AG20443 (cell line): ENCODE data around the gene UGT1A8.
"Not testable (repeated sequence)": the region's sequence is repeated elsewhere in the genome, so short reads cannot be mapped to it uniquely, and the experiment has no call there.

Experiments
- DNase-seq: peaks from one replicate; pipeline ENCODE4 v3.0.0; 2012; ENCODE audit warnings: low spot score, mixed read lengths

The UGT1A8 gene

DNA sequence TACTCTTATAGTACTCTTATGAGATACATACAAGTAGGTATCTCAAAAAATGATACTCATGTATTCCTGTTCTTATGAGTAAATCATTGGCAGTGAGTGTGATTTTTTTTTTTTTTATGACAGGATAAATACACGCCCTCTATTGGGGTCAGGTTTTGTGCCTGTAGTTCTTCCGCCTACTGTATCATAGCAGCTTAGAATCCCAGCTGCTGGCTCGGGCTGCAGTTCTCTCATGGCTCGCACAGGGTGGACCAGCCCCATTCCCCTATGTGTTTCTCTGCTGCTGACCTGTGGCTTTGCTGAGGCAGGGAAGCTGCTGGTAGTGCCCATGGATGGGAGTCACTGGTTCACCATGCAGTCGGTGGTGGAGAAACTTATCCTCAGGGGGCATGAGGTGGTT is at the start of gene UGT1A8:
UGT1A8 (plus strand) TSS at position 158 of the 400 bp plus-strand sequence; CDS start at position 233, 75 bp downstream.
- DNase-seq: not testable (repeated sequence)

DNA sequence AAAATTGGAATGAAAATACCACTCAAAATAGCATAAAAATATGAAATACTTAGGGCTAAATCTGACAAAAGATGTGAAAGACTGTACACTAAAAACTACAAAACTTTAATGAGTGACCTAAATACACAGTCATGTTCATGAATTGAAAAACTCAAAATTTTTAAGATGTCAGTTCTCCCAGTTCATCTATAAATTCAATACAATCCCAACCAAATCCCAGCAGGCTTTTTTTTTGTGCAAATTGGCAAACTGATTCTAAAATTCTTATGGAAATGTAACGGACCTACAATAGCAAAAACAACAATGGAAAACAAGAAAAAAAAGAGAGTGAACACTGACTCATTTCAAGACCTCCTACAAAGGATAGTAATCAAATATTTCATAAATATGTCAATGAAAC is 46.4 kb upstream of the UGT1A8 start:
- no peak for DNase-seq

DNA sequence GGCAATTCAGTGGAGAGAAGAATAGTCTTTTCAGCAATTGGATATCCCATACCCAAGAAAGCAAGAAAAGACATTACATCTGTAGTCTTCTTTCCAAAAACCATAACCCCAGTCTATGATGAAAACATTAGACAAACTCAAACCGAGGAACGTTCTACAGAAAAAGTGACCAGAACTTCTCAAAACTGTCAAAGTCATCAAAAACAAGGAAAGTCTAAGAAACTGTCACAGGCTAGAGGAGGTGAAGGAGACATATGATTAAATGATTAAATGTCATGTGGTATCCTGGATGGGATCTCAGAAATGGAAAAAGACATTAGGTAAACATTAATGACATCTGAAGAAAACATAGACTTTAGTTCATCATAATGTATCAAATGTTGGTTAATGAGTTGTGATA is 46.0 kb upstream of the UGT1A8 start:
- no peak for DNase-seq

DNA sequence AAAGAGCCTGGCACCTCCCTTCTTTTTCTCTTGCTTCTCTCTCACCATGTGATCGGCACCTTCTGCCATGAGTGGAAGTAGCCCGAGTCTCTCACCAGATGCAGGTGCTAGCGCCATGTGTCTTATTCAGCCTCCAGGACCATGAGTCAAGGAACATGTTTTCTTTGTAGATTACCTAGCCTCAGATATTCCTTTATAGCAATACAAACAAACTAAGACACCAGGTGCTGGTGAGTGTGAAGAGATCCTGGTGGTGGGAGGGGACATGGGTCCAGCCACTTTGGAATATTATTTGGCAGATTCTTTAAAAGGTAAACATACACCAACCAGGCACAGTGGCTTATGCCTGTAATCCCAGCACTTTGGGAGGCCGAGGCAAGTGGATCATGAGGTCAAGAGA is 45.0 kb upstream of the UGT1A8 start:
- DNase-seq: no peak

DNA sequence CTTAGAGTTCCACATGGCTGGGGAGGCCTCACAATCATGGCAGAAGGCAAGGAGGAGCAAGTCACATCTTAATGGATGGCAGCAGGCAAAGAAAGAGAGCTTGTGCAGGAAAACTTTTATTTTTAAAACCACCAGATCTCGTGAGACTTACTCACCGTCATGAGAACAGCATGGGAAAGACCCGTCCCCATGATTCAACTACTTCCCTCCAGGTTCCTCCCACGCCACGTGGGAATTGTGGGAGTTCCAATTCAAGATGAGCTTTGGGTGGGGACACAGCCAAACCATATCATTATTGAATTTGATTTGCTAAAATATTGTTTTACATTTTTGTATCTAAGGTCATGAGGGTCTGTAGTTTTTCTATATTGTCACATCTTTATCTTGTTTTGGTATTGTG is 40.1 kb upstream of the UGT1A8 start:
- DNase-seq: not testable (repeated sequence)

DNA sequence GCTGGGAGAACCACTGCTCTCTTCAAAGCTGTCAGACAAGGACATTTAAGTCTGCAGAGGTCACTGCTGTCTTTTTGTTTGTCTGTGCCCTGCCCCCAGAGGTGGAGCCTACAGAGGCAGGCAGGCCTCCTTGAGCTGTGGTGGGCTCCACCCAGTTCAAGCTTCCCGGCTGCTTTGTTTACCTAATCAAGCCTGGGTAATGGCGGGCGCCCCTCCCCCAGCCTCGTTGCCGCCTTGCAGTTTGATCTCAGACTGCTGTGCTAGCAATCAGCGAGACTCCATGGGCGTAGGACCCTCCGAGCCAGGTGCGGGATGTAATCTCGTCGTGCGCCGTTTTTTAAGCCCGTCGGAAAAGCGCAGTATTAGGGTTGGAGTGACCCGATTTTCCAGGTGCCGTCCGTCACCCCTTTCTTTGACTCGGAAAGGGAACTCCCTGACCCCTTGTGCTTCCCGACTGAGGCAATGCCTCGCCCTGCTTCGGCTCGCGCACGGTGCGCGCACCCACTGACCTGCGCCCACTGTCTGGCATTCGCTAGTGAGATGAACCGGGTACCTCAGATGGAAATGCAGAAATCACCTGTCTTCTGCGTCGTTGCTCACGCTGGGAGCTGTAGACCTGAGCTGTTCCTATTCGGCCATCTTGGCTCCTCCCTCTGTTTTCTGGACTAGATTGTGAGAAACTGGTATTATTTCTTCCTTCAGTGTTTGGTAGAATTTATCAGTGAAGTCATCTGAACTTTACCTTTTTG is 34.0 kb upstream of the UGT1A8 start:
- not testable (repeated sequence) for DNase-seq

DNA sequence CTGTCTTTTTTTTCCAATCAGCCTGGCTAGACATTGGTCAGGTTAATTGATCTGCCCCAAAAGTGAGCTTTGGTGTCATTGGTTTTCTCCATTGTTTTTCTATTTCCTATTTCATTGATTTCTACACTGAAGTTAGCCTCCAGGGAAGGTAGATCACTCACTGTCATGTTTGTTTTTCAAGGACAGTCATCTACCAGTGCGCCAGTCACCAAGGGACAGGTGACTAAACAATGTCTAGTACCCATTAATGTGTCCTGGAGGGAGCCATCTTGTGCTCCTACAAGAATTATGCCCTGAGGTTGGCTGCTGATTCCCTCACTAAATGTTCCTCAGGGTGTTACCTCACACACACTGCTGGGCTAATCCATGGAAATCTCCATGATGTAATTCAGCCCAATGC is 33.2 kb upstream of the UGT1A8 start:
- DNase-seq: no peak

DNA sequence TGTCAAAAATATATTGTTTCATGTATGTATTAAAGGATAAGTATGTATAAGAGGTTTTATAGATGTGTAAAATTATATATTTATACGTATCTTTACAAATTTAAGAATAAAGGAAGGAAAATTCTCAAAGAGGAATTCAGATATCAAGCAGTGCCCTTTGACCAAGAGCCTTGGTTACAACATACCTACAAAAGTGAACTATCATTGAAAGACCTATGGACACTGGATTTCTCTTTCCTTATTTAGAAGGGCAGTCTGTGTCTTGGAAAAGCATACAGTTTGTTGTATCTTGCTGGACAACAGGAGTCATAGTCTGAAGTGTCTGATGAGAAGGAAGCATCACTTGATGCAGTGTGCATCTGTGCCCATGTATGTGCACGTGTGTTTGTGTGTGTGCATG is 29.0 kb upstream of the UGT1A8 start:
- no peak for DNase-seq

DNA sequence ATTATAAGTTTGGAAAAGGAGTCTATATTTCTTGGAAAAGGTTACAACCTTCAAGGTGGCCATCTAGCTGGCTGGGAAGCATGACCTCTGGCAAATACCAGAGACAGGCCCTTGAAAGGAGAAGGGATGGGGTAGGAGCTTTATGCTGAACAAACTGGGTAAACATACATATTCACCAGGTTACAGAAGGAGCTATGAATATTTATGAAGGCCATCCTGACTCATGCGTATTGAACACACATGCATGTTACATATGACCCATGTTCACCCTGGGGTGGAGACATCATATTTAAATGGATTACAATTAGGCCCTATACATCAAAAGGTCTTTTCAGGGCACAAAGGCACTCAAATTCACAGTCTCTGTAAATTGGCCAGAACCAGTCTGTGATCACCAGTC is 24.7 kb upstream of the UGT1A8 start:
- not testable (repeated sequence) for DNase-seq

DNA sequence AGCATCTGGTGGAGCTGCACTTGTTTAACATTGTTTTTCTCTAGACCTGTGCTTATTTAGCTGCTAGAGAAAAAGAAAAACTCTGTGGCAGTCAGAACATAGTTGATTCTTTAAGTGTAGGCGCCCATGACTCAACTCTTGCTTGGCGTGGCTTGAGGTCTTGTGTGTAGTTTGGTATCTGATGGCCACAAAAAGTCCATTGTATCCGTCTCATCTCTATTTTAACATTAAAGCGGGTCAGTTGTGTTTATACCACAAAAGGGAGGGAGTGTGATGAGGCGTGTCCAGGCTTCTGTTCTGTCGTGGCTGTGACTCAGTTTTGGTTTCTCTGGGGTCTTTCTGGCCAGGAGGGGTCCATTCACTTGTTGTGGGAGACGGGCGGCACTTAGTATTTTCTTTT is 24.2 kb upstream of the UGT1A8 start:
- no peak for DNase-seq

DNA sequence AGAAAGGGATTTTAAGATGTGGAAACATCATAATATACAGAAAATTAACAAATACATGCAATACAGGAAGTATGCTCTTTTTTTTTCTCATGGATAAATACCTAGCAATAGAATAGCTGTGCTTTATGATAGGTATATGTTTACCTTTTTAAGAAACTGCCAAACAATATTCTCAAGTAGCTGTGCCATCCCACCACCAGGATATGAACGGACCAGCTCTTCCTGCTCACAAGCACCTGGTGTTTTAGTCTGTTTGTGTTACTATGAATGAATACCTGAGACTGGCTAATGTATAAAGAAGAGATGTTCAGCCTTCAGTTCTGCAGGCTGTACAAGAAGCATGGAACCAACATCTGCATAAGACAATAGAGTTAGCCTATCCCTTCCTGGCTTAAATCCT is 19.9 kb upstream of the UGT1A8 start:
- no peak for DNase-seq

DNA sequence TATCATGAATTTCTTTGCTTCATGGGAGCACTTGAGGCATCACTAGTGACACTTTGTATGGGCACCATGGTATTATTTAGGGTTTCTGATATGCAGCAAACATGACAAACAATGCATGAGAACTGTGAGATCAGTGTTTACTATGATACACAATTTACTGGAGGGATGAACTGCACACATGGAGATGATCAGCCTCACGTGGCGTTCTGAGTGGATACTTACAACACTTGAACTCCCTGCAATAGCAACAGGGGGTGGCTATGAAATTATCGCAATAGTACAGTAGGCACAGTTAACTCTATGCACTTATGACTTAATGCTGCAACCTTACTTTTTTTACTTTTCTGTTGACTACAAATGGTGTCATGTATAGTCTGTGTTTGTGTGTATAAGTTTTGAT is 18.5 kb upstream of the UGT1A8 start:
- no peak for DNase-seq

DNA sequence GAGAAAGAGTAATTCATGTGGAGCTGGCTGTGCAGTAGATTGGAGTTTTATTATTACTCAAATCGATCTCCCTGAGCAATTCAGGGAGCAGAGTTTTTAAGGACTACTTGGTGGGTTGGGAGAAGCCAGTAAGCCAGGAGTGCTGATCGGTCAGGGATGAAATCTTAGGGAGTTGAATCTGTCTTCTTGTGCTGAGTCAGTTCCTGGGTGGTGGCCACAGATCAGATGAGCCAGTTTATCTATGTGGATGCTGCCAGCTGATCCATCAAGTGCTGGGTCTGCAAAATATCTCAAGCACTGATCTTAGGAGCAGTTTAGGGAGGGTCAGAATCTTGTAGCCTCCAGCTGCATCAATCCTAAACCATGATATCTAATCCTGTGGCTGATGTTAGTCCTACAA is 17.0 kb upstream of the UGT1A8 start:
- DNase-seq: no peak

DNA sequence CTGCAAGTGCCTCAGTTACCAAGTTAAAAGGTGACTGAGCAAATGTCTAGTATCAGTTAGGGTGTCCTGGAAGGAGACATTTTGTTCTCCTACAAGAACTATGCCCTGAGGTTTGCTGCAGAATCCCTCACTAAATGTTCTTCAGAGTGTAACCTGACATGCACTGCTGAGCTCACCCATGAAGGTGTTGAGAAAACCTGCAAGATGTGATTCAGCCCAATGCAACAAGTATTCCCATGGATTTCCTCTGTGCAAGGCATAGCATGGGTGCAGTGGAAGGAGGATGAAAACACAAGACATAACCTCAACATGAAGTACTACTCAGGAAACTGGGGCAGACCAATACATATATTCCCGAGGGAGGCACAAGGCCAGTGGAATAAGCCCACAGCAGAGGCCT is 15.4 kb upstream of the UGT1A8 start:
- no peak for DNase-seq

DNA sequence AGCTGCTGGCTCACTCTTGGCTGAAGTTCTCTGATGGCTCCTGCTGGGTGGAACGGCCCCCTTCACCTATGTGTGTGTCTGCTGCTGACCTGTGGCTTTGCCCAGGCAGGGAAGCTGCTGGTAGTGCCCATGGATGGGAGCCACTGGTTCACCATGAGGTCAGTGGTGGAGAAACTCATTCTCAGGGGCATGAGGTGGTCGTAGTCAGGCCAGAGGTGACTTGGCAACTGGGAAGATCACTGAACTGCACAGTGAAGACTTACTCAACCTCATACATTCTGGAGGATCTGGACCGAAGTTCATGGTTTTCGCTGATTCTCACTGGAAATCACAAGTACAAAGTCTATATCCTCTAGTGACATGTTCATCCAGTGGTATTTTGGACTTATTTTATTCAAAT is 13.9 kb upstream of the UGT1A8 start:
- no peak for DNase-seq

DNA sequence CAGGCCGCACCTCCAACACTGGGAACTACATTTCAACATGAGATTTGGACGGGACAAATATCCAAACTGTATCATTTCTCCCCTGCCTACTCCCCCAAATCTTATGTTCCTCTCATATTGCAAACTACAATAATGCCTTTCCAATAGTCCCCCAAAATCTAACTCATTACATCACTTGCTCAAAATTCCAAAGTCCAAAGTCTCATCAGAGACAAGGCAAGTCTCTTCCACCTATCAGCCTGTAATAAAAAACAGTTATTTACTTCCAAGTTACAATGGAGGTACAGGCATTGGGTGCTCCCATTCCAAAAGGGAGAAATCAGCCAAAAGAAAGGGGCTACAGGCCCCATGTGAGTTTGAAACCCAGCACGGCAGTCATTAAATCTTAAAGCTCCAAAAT is 12.6 kb upstream of the UGT1A8 start:
- DNase-seq: no peak

DNA sequence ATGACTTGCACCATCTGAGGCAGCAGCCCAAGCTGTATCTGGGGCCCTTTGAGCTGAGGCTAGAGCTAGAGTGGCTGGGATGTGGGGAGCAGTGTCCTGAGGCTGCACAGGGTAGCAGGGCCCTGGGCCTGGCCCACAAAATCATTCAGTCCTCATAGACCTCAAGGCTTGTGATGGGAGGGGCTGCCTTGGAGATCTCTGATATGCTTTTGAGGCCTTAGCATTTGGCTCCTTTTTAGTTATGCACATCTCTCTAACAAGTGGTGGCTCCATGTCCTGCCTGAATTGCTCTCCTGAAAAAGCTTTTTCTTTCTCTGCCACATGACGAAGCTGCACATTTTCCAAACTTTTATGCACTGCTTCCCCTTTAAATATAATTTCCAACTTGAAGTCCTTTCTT is 11.8 kb upstream of the UGT1A8 start:
- DNase-seq: no peak

DNA sequence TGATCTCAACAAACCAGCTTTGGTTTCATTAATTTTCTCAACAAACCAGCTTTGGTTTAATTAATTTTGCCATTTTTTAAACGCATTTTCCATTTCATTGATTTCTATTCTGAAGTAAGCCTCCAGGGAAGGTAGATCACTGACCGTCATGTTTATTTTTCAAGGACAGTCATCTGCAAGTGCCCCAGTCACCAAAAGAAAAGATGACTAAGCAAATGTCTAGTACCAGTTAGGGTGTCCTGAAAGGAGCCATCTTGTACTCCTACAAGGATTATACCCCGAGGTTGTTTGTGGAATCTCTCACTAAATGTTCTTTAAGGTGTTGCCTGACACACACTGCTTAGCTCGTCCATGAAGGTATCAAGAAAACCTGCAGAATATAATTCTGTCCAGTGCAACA is 6.1 kb upstream of the UGT1A8 start:
- DNase-seq: no peak

DNA sequence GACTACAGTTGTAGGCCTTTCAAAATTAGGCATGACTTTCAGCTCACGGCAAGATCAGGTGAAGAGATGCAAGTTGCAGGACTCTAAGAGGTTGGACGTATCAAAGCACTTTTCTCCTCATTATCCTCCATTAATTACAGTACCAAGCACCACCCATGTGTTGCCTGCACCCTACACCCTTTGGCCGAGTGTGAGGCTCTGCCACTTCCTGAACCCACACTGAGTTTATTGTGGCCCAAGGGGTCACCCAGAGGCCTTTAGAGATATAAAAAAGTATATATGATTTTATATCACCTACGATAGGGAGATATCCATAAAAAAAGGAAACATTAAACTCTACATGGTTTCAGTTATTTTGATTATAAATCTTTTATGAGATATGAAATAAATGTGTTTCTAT is 2.8 kb downstream of the UGT1A8 start:
- no peak for DNase-seq

DNA sequence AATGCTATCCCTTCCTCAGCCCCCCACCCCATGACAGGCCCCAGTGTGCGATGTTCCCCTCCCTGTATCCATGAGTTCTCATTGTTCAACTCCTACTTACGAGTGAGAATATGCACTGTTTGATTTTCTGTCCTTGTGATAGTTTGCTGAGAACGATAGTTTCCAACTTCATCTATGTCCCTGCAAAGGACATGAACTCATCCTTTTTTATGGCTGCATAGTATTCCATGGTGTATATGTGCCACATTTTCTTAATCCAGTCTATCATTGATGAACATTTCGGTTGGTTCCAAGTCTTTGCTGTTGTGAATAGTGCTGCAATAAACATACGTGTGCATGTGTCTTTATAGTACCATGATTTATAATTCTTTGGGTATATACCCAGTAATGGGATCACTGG is 4.4 kb downstream of the UGT1A8 start:
- not testable (repeated sequence) for DNase-seq

DNA sequence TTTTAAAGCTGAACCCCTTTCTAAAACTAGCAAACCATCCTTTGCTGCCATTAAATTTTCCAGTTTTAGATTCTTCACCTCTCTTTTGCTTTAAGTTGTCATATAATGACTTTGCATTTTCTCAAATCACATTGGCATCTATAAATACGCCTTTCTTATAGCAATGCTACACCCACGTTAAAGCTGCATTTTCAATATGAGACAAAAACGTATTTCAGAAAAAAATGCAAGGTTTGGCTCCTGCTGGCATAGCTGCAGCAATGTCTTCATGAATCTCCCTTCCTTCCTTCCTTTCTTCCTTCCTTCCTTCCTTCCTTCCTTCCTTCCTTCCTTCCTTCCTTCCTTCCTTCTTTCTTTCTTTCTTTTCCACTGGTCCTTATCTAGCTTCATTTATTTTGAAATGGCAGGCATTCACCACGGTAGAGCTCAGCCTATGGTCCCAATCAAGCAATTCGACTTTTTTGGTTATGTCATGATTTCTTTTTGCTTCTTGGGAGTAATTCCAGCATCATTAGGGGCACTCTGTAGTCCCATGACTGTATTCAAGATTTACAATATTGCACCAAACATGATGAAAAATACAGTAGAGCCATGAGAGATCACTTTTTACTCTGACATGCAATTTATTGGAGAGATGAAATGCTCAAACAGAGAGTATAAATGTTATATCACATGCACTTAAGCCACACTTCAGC is 10.0 kb downstream of the UGT1A8 start:
- no peak for DNase-seq

DNA sequence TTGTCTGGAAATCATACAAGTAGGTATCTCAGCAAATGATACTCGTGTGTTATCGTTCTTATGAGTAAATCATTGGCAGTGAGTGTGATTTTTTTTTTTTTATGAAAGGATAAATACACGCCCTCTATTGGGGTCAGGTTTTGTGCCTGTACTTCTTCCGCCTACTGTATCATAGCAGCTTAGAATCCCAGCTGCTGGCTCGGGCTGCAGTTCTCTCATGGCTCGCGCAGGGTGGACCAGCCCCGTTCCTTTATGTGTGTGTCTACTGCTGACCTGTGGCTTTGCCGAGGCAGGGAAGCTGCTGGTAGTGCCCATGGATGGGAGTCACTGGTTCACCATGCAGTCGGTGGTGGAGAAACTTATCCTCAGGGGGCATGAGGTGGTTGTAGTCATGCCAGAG is 18.9 kb downstream of the UGT1A8 start, which contains the start of gene UGT1A10:
UGT1A10 (plus strand) TSS at position 143 of the 400 bp plus-strand sequence; CDS start at position 218, 75 bp downstream.
- not testable (repeated sequence) for DNase-seq

DNA sequence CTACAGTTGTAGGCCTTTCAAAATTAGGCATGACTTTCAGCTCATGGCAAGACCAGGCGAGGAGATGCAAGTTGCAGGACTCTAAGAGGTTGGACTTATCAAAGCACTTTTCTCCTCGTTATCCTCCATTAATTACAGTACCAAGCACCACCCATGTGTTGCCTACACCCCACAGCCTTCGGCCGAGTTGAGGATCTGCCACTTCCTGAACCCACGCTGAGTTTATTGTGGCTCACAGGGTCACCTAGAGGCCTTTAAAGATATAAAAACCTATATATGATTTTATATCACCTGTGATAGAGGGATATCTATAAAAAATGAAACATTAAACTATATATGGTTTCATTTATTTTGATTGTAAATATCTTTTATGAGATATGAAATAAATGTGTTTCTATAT is 21.4 kb downstream of the UGT1A8 start:
- no peak for DNase-seq

DNA sequence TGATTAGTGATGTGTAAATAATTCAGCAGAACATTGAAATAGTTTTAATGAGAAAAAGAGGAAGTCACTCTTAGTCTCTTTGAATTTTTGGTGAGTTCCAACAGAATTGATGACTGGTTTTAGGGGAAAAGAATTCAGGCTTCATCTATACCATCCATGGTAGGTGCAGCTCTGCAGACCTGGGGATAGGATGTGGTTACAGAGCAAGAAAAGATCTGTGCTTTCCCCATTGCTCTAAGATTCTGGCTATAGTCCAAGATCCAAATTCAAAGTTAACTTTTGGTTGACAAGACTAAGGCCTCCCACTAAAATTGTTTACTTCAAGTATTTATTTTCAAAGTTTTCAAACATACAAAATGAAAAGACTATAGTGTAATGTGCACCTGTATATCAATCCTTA is 22.4 kb downstream of the UGT1A8 start:
- DNase-seq: no peak
